ENCODE data around the gene TMEM132D.
"Not testable (repeated sequence)": the region's sequence is repeated elsewhere in the genome, so short reads cannot be mapped to it uniquely, and the experiment has no call there.

Gene TMEM132D

DNA sequence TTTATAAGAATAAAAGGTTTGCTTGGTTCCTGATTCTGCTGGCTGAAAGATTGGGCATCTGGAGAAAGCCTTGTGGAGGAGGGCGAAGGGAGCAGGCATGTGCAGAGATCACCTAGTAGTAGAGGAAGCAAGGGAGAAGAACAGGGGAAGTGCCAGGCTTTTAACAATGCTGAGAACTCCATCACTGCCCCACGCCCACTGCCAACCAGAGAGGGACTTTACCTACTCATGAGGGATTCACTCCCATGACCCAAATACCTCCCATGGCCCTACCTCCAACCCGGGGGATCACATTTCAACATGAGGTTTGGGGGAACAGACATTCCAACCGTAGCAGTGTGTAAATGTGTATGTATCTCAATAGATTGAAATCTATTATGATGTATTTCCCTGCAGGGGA, 690.3 kb downstream of the TMEM132D start:
- DNase-seq, result no peak

DNA sequence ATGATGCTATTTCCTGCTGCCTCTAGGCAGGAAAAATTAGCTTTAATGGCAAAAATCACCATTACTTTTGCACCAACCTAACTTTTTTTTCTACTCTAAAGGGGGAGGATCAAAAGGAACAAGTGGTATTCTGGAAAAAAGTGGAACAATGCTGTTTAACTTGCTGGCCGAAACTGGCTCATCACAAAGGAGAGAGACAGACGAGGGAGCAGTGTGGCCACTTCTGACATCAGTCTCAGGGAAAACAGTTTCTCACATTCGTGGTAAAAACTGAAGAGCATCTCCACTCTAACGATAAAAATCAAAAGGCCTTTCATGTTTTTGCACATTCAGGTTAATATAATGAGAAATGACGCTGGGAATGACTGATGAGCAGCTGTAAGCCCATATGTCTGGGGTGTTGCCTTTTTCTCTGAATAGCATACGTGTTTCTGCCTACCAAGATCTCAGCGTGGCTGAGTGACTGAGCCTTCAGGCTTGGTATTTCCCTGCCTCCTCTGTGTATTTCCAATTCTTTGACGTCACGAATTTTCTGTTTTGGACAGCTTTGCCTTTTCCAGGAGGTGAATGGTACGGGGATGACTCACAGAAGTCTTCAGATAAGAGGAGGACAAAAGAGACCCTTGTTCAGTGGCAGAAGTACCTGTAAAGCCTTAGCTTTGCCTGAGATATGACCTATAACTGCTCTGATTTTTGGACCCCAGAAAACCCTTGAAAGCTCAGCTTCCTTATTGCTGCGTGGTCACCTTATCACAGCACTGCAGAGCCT, 691.8 kb downstream of the TMEM132D start:
- DNase-seq, result no peak

DNA sequence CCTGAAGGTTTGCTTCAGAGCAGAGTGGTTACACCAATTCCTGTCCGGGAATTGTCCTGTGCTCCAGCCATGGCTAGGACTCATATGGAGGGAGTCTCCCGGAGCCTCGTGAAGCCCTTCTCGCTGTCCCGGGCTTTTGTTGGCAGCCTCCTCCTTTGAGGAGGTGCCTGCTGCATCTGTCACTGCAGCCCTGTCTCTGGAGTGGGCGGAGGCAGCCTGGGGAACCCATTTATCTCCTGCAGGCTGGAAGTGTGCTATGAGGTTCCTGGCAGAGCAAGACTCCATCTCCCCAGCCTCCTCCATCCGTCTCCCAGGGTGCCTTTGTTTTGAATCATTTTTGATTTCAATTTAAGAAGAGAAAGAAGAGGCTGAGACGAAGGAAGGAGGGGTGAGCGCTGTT, 695.3 kb downstream of the TMEM132D start:
- DNase-seq, result no peak

DNA sequence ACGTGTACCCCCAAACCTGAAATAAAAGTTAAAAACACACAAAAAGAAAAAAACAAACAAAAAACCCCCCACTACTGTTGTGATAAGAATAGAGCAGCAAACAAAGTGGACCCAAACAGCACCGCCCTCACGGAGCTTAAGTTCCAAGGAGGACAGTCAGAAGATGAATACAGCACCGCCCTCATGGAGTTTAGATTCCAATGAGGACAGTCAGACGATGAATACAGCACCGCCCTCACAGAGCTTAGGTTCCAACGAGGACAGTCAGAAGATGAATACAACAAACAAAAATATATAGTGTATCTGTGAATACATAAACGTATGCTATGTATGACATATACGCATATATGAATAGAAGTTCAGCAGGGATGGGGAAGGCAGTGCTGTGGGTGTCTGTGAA, 696.7 kb downstream of the TMEM132D start:
- no peak for DNase-seq

DNA sequence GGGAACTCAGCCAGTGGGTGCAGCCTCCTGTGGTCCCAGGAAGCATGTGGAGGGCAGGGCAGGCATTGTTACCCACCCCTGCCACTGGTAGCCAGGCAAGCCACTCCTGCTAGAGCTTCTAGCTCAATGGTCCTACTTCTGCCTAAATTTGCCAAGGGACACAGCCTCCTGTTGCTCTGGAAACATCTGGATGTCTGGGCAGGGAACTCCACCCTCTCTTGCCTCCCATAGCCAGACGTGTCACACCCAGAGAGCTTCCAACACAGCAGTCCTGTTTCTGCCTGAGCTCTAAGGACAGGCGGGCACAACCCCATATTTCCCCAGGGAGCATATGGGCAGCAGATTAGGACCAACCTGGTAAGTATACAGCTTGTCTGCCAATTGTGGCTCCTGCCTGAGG, 700.4 kb downstream of the TMEM132D start:
- no peak for DNase-seq

DNA sequence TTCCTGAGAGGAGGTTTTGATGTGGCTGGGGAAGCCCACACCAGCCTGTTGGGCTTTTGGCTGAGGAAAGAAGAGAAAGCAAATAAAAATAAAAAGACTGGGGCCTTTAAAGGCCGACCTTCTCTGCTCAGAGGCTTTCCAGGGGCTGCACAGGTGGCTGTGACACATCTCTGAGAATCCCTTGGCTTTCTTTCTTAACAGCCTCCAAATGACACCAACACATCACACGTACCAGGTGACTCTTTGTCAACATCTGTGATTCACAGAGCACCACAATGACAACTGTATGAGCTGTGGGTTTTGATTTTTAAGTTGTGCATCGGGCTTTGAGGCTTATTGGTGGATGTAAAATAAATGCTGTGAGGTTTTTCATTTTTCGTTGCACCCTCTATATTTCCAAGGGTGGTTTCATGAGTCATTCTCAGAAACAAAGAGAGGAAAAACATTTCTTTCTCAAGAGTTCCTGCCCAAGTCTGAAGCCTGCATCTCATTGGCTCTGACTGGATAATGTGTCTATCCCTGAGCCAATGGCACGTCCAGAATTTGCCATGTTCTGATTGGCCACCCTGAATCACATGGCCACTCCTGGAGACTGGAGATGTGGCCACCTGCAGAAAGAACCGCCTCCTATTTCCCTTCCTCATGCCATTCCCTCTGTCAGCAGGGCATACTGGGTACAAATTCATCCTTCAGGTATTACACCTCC, 701.6 kb downstream of the TMEM132D start:
- DNase-seq, result no peak

DNA sequence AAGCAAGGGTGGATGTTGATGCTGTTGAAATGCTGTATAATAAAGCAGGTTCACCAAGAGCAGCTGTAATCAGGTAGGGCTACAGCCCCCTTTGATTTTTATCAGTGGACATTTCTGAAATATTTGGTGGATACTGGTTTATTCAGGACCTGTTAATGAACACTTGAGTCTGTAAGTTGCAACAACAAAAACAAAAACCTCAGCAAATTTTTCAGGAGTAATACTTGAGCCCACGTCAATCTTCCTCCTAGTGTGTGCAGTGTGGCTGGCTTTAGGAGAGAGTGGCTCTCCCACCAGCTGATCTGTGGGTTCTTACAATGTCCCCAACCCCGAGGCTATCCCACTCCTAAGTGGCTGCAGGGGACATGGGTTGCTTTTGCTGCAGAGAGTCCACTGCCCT, 702.8 kb downstream of the TMEM132D start:
- no peak for DNase-seq

DNA sequence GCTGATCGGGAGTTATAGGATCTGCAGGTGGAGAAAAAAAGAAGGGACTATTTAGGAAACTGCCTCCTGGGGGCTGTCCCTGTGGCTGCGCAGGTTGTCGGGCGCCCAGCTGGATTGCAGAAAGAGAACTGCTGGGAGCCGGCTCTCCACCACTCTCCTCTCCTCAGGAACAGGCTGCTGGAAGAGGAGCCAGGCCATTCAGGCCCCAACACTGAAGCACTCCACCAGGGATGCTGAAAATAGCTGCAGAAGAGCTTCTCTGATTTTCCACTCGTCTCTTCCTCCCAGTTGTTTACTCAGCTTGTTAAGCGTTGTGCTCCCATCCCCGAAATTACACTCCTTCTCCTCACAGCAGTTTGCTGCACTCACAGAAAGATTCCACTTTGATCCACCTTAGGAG, 703.2 kb downstream of the TMEM132D start:
- no peak for DNase-seq

DNA sequence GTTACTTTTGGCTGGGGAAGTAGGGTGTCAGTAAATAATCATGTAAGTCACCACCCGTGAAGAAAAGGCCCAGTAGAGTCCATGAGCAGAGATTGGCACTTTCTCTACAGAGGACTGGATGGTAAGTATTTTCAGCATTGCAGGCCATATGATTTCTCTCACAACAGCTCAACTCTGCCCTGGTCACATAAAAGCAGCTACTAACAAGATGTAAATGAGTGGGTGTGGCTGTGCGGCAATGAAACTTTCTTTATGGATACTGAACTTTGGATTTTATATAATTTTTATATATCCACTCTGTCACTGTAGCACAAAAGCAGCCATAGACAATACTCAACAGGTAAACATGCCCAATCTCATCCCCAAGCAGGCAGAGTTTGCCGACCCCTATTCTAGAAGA, 706.9 kb downstream of the TMEM132D start:
- no peak for DNase-seq

DNA sequence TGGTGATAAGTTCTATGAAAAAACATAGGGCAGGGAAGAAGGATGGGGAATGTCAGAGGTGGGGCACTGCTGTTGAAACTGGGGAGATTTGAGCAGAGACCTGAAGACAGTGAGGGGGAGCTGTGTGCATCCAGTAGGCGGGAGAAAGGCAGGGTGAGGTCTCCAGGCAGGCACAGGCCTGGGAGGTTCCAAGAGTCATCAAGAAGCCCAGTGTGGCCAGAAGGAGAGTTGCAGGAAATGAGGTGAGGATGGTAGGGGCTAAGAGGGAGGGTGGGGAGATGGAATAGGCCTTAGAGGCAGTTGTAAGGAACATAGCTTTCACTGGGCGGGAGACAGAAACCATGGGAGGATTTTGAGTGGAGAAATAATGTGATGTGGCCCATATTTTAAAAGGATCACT, 708.7 kb downstream of the TMEM132D start:
- DNase-seq, result no peak

DNA sequence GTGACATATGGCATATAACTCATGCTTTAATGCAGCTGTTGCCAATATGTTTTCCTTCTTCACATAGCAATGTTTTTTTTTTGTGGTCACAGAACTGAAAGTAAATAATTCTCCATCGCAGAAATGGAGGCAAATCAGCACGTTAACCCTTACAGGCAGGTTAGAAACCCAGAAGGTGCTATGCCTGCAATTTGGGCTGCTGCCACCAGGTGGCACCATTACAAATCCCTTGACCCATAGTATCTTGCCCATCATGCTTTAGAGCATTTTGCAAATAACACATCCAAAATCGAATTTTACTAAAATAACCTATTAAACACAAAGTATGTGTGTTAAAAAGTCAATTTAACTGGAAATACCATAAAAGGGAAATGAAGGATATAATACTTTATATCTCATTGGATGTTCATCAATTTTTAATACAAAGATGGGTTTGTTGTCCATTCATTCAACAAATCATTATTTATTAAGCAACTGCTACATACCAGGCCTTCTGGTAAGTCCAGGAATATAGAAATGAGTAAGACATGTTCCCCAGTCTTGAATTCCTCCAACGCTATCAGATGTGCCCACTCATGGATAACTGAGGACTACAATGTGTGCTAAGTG, 710.5 kb downstream of the TMEM132D start:
- DNase-seq, result no peak

DNA sequence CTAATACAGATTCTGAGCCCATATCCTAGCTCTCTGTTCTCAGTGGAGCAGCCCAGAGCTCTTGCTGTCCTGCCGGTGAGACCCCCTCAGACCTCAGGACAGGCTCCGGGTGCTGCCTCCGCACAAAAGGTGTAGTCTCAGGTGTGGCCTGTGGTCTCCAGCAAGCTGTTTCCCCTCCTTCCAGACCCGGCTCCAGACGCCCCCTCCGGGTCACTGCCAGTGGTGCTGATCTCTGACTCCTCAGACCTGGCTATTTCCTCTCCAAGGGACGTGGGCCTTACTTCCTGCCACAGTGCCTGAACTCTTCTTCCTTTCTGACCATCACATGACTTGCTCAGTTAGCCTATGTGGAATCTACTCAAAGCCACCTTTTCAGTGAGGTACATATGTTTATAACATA, 713.0 kb downstream of the TMEM132D start:
- no peak for DNase-seq

DNA sequence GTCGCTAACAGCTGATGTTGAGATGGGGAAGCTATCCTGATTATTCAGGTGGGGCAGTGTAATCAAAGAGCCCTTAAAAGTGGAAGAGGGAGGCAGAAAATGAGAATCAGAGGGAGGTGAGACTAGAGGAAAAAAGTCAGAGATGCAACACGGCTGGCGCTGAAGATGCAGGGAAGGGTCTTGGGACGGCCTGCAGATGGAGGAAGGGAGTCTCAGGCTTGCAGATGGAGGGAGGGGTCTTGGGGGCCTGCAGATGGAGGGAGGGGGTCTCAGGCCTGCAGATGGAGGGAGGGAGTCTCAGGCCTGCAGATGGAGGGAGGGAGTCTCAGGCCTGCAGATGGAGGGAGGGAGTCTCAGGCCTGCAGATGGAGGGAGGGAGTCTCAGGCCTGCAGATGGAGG, 713.9 kb downstream of the TMEM132D start:
- not testable (repeated sequence) for DNase-seq

DNA sequence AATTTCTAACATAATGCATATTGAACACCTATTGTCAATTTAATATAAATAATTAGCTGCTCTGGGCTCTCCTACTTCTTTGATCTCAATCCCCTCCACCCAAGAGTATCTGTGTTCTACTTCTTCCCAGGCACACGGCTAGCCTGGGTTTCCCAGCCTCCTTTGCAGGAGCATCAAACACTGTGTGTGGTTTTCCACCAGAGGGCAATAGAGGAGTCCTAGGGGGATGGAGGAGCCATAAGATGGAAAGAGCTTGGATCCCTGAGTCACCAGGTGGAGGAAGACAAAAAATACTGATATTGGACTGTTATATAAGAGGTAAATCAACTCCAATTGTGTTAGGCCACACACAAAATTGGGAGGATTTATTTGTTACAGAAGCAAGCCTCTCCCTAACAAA, 716.9 kb downstream of the TMEM132D start:
- DNase-seq, result peak; percentile 49

DNA sequence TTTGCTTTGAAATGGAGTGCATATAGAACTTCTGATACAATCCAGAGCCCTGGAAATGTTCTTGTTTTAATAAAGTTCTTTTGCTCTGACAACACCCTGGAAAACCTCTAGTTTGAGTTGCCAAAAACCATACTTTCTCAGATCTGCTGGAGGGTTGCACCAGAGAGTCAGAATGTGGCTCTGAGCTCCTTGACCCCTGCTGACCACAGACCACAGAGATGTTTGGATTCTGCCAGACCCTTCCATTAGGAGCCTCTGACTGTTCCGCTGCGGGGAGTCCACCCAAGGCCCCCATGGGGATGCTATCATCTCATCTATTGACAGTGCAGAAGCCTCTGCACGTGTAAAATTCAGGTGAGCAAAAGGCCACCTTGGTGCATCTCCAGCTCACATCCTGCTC, 718.0 kb downstream of the TMEM132D start:
- no peak for DNase-seq

DNA sequence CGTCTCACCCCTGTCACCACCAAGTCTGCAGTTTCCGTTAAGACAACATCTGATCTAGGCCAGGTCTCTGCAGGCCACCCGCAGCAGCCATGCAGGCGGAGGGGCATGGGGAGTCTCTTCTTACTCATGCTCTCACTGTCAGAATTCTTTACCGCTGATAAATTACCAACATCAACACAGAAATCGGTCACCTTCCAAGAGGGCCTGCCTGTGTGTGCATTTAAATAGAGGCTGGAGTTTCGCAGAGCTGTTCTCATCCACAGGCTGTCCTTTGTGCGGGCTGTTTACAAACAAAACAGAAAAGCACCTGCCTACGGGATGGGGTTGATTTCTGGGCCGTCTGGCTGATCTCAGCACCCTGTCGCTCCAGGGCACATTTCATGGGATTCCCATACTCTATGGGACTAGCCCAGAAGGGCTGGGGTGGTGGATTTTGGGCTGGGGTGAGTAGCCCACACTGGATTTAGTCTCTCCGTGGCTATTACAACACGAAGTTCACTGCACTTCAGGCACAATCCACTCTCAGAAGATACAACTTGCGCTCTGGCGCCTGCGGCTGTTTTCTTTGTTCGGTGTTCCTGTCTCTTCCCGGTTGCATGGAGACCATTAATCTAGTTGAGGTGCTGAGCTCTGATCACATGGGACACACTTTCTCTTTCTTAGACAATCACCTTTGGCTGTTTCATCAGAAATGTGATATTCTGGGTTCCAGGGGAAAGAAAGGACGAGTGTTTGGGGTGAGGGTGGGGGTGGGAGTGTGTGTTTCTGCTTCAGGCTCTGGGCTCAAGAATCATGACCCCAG, 719.5 kb downstream of the TMEM132D start:
- DNase-seq, result no peak

DNA sequence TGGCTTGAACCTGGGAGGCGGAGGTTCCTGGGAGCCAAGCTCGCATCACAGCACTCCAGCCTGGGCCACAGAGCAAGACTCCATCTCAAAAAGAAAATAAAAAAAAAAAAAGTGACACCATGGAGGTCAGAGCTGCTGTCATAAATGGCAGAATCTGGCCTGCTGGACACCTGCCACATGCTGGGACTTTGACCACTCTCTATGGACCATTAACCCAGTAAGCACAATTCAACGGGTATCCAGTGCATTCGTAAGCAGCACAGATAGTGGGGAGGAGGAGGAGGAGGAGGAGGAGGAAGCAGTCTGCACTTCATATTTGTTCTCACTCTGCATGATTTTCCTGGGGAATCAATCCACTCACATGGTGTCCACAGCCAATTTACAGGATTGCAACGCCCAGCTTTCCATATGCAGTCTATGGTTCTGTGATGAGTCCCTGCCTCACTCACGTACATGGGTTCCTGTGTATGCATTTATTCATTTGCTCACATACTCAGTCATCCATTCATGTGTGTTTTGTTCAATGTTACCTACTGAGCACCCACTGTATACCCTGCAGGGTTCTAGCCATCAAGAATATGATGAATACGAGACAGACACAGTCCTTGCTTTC, 723.8 kb downstream of the TMEM132D start:
- DNase-seq, result no peak

DNA sequence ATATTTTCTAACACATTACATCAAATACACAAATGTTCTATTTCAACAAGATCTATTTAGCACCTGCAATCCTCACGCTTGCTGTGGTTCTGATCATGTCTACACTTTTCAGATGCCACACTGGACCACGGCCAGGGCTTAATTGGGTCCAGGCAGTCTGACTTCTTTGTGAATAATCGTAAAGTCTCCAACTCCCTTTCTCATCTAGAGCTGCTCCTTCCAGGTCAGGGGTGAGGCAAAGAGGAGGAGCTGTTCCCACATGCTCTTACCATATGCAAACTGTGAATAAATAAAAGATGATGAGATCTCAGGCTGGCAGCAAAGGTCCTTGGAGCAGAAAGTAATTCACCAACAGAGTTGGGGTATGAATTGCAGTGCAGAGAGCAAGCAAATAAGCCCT, 733.9 kb downstream of the TMEM132D start:
- DNase-seq, result no peak

DNA sequence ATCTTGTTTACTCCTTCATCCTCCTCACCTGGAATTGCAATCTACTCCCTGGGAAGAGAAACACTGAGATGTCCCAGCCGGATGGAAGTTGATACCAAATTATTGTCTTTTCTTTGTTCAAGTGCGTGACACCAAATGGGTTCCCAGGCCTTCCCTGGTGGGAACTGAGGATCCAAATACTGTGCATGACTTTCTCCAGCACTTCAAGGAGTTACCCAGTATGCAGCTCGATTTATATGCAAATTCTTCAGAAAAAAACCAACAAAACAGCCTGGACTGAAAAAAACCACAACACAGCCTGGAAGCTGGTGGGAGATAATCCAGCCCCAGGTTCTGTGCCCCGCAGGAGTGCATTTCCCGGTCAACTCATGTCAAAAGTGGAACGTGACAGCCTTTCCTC, 740.0 kb downstream of the TMEM132D start:
- DNase-seq, result no peak

DNA sequence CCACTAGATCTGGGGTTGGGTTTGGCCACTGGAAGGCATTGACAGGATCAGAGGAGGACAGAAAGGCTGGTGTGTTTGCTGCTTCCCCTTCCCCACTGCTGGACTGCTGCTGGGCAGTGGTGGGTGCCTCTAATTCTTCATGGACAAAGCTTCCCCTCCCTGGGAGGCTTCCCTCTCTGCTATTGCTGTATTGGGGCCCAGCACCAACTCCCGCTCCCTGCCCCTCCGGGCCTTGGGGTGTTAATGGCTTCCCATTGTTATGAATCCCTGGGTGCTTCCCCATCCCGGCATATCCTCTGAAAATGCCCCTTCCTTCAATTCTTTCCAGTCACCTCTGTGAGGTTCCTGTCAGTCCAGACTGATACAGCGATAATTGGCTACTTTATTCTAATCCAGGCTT, 740.4 kb downstream of the TMEM132D start:
- no peak for DNase-seq

DNA sequence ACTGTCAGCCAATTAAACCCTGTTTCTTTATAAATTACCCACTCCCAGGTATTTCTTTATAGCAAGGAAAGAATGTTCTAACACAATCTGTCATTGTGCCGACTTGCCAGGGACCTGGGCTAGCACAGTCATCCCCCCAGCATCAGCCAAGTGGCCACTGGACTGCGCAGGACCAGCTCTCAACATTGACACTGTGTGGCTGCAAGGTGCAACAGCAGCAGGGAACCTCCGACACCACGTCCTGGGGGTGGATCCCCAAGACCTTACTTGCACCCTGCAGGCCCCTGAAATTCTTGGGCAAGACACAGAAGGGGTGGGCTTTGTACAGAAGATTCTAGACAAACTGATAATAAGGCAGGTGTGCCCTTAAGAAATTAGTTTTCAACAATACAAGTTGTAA, 741.0 kb downstream of the TMEM132D start:
- DNase-seq, result no peak

DNA sequence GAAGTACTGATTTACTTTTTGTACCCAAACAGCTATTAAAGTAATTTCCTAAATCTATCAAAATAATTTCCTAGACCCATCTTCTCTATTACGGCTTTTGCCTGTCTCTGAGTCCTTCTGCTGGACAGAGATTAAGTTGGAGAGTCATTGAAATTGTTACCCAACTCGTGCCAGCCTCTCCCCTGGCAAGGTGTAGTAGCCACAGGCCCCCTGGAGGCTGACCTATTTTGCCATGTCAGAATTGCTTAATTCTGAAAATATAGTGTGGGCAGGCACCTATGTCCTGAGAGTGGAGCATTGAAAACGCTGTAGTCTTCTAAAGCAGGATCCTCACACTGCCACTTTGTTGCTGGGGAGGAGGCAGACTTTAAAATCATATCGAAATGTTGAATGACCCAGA, 742.3 kb downstream of the TMEM132D start:
- no peak for DNase-seq

DNA sequence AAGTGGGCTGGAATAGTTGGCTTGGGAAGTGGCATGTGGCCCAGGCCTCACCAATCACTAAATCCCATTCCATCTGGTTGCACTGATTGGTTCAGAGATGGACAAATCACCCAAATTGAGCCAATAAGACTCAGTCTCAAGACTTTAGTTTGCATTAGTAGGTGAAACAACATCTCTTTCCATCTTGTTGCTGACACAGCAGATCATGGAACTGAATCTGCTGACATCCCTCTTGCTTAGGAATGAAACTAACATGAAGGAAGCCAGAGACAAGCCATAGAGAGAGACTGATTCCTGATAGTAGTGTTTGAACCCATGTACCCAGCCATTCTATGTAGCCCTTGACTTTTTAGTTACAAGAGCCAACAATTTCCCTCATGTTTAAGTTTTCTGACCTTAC, 743.5 kb downstream of the TMEM132D start:
- no peak for DNase-seq
